ENCODE measurements around the gene TBC1D22A.

TBC1D22A gene

DNA sequence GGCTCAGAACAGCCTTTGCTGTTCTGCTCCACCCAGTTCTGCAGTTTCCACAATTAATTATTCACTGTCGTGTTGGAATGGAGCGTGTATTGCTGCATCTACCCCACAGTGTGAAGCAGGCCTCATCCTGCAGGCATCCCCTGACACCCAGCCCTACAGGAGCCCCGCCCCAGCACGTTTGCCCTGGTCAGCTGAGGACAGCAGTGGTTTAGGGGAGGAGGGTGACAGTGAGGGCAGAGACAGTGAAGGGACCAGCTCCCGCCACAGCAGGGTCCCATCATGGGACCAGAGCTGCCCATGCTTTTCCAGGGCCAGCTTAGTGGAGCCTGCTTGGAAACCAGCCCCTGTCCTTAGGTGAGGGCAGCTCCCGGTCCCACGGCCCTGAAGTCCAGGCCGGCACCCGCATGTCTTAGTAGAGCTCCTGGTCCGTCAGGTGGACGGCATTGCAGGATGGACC lies 273.0 kb downstream of the TBC1D22A start:
- no peak for DNase-seq

DNA sequence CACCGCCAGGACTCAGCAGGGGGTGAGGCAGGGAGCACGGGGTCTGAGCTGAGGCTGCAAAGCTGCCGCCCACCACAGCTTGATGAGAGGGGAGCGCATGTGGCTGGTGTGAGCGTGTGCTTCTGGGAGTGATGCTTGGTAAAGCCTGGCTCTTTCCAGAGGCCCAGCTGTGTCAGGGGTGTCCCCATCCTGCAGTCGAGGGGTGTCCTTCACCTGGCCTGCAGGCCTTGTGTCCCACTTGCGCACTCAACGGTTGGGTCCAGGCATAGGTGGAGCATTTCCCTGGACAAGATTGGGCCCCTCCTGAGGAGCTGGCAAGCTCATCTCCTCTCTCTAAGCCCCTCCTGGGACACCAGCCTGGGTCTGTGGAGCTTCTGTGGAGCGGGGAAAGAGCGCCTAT lies 273.9 kb downstream of the TBC1D22A start:
- no peak for DNase-seq

DNA sequence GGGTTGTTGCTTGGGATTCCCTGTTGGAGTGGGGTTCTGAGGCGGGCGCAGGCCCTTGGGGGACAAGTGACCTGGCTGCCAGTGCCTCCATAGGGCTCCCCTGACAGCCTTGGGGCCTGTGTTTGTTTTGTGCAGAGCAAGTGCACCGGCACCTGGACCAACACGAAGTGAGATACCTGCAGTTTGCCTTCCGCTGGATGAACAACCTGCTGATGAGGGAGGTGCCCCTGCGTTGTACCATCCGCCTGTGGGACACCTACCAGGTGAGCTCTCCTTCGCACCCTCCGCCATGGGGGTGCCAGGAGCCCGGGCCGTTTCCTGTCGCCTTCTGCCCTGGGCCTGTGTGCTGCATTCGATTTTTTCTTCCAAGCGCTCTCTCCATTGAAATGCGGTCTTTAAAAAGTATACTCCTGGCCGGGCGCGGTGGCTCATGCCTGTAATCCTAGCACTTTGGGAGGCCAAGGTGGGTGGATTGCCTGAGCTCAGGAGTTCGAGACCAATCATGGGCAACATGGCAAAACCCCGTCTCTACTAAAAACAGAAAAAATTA lies 274.6 kb downstream of the TBC1D22A start:
- no peak for DNase-seq

DNA sequence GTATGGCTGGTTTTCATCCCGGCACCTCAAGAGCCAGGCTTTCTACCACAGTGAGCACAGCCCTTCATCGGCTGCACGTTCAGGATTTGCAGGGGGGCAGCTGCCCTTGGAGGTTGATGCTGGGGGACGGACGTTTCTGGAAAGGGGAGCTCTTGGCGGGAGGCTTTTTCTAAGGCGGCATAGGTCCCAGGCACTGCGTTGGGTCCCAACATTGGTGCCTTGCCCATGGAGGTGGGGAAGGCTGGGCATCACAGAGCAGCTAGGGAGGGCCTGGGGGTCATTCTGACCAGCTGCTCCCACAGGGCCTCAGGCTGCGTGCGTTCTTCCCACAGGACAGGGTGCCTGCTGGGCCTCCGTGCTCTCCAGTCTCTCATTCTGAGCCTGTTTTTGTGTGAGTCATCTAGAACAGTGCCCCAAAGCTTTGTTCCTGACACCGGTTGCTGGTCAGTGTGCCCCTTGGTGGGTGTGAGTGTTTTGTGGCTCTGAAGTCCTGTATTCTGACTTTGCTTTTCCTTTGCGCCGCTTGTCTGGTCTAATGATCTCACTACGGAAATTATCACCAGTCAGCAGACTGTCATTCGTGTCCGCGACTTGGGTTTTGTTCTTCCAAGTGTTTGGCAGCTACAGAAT lies 275.9 kb downstream of the TBC1D22A start:
- DNase-seq = no peak

DNA sequence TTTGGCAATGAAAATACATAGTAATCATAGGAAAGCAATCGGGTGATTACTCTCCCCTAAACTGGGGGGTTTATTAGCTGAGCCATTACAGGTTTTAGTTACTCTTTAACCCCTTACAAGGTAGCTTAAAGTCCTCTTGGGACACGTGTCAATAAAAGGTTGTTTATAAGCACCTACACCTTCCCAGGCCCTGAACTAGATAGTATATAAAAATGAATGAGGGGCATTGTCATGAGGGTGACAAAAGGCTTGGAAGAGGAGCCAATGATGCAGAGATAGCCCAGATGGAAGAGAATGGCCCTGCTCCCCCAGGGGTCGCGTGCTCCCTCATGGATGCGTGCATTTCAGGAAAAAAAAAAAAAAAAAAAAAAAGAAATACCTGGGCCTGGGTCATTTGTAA lies 276.9 kb downstream of the TBC1D22A start:
- no peak for DNase-seq

DNA sequence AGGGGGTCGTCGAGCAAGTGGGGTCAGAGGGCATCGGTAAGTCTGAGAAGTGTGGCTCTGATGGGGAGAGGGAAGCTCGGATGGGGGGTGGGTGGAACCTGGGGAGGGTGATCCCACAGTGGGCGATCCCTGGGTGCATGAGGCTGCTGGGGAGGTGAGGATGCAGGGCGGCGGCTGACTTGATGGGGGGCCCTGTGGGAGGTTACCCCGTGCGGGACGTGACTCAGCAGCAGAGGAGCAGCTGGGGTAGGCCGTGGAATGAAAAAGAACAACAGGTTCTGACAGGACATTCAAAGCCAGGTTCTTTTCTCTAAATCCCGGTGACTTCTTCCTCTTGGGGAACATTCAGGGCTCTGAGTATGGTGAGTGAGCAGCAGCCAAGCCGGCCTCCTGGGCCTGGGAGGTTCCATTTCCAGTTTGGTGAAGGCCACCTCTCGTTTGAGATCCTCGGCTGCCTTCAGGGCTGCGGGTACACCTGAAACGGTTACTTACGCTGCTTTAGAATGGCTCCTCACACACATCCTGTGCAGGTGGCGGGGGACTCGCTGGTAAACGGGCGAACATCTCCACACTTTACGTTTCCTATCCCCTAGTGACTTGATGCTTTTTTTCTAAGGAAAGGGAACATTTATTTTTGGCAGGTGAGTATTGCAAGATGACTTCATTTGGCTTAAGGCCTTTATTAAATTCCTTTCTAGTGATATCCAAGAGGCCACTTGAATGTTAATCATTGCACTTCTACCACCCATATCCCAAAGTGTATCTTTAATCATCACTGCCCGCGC lies 278.2 kb downstream of the TBC1D22A start:
- DNase-seq = no peak

DNA sequence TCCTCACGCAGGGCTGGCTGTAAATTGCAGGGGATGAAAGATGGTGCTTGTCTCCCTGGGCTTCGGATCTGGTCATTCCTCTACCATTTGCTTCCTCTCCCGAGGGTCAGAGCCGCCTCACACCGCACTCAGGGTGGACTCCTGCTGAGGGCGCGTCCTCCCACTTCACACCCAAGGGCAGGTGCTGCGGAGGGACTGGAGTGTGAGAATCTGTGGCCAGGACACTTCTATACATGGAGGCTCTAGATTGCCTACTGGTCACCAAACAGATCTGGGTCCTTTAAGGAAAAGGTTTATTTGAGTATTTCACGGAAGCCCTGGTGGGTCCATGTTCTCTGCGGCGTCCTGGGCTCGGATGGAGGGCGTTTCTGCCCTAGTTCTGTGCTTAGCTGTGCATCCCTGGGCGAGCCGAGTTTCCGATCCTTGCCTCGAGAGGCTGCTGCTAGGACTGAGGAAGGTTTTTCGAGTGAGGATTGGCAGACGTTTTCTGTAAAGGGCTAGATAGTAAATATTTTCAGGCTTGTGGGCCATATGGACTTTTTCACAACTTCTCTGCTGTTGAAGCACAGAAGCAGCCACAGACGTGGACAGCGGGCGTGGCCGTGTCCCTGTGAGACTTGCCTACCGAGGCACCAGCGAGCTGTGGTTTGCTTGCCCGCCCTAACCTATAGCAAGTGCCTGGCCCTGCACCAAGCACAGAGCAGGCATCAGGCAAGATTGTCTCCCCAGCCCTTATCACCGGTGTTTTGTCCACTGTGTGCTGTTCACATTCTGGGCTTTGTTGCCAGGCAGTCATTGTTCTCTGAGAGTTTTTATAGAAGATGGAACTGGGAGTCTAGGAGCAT lies 279.0 kb downstream of the TBC1D22A start:
- DNase-seq = no peak

DNA sequence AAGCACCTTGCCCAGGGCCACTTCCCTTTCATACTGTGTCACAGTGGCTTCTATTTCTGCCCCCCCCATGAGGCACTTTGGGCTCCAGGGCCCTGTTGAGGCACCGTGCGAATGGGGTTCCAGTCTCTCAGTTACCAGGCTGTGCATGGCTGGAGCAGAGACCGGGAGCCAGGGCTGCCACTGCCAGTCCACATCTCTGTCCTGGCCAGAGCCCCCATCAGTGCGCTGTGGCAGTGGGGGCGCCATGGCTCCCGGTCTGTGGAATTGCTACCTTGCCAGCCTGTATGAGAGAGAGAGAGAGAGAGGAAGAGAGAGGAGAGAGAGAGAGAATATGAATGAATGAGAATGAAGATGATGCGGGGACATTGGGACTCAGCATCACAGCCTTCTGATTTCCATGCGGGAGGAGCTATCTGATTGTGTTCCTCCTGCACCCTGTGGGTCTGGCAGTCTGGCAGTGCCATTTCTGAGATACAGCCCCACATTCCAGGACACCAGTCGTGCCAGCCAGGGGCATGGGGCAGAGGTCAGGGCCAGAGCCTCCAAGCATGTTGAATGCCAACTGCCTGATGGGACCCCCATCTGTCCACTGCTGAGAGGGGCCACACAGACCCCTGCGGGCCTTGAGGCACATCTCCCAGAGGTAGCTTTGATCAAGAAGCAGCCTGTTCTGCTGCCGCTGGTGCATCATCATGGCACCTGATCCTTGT lies 279.8 kb downstream of the TBC1D22A start:
- DNase-seq = no peak

DNA sequence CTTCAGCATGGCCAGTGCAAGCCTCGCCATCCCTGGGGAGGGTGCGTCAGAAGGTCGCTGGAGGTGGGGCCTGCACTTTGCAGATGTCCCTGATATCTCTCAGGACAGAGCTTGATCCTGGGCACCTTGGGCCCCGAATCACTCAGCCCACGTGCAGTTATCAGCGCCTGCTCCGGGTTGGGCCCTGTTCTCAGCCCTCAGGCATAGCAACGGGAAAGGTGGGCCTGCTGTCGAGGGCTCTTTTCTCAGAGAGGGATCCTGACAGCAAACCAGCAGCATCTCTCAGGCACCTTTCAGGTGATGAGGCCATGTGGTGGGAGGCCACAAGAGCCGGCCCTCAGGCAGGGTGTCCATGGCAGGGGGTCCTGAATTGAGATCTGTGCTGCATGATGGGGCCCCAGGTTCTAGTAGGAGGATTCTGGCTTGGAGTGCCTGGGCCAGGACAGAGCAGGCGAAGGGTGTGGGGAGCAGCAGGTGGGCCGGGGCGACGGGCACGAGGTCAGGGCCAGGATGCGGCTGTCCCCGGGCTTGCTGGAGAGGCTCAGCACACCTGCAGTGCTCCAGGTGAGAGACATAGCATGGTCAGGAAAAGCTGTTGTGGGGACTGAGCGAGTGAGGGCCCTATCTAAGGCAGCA lies 280.5 kb downstream of the TBC1D22A start:
- no peak for DNase-seq

DNA sequence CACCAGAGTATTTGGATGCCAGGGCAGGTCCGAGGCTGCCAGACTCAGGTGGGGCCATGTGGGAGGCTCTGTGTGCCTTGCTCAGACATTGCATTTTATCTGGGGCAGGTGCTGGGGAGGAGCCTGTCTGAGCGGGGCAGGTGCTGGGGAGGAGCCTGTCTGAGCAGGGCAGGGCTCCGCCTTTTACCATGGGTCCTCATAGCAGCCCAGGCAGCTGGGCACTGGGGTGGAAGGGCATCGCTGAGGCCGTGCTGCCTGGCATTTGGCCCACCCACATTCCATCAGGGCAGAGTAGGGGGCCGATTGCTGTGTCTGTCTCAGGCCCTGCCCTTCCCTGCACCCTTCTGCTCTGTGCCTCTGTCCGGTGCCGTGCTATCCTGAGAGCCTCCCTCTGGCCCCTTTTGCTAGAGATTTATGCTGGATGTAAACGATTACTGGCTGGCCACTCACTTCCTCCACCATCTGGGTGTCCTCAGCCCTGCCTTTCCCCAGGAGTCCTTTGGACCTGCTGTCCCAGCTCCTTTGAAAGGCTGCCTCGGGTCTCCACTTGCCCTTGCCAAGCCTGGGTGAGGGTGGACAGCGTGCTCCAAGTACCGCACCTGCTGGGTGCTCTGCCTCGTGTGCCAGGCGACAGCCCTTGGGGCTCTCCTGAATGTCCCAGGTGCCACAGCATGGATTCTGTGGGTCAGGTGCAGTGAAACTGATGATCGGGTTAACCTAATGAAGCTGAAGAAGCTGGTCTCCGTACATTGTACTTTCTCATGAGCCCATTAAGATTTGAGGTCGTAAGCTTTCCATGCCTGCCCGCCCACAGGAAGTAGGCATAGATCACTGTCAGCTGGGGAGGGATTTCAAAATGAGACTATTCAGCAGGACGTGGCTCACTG lies 281.6 kb downstream of the TBC1D22A start:
- peak; percentile 56 to 81 (median 78) for DNase-seq

DNA sequence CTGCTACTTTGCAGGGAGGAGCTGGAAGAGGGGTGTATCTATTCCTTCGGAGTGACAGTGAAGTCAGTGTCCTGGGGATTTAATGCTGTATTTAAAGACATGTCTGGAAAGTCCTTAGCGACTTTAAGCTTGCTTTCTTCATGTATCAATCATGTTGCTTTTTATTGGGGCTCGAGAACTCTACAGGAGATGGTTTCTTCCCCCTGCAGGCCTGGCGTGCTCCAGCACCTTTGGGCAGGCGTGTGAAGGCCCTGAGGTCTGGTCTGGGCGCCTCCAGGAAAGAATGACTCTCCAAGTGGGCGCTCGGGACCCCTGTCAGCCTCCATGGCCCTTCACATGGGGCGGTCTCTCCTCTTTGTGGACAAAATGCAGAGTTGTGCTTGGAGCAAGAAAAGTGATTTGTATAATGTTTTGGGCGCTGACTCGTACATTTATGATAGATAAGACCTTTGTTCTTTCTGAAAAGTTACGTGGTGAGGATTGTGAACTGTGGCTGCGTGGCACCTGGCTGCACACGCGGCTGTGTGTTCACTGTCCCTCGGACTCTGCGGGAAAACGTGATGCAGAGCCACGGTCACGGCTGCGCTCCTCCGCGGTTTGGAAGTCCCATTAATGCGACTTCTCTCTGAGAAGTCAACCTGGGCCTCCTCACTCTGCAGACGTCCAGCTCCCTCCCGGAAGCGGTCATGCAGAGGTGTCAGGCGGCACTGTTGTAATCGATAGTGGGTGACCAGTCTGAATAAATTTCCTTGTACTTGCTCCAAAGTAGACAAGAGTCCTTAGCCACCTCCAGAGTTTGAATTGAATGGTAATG lies 282.5 kb downstream of the TBC1D22A start:
- DNase-seq = no peak

DNA sequence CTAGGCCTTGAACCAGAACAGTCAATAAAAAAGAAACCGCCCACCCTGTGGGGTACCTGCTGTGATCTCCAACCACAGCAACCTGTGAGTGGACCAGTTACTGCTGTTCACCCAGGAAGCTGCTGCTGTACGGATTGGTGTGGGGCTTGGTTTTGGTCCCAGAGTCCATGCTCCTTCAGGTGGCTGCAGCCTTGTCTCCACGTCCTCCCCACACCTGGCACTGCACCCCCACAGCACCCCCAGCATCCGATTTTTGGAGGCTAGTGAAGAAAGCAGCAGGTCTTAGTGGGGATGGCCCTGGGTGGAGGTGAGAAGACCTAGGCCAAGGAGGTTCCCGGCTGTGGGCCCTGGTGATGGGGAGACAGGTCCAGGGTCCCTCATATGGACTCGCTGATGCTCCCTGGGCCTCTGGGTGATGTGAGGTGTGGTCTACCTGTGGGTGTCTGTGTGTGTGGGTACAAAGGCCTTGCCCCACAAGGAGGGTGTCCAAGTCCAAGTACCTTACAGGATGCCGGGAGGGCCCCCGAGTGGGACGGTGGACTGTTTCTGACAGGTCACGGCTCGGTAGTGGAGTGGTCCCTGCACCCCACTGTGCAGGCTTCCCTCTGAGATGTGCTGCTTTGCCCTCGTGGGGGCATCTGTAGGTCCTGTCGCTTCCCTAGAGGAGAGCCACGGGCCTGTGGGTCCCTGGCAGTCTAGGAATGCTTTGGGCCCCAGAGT lies 283.4 kb downstream of the TBC1D22A start:
- no peak for DNase-seq

DNA sequence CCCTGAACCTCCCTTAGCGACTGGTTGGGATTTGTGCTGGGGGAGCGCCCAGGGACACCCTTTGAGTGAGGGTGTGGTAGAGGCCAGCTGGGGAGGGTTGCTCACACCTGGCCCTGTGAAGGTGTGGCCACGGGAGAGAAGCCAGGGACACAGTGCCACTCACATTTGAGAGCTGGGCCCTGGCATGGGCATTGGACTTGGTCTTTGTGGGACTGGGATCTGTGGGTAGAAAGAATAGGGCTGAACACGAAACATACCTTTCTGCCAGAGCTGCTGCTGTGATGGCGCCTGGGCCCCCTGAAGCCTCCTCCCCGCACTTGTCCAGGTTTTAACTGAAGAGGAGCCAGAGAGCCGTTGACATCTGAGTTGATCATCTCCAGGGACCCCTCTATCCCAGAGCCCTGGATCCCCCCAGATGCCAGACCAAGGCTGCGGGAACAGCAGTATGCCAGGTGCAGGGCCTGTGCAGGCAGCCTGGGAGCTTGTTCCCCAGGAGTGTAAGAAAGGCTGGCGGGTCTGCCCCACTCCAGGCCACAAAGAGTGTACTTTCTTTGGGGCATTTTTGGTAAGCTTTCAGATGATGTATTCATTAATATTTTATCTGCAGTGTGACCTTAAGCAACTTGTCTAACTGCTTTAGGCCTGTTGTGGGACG lies 284.1 kb downstream of the TBC1D22A start:
- DNase-seq = no peak

DNA sequence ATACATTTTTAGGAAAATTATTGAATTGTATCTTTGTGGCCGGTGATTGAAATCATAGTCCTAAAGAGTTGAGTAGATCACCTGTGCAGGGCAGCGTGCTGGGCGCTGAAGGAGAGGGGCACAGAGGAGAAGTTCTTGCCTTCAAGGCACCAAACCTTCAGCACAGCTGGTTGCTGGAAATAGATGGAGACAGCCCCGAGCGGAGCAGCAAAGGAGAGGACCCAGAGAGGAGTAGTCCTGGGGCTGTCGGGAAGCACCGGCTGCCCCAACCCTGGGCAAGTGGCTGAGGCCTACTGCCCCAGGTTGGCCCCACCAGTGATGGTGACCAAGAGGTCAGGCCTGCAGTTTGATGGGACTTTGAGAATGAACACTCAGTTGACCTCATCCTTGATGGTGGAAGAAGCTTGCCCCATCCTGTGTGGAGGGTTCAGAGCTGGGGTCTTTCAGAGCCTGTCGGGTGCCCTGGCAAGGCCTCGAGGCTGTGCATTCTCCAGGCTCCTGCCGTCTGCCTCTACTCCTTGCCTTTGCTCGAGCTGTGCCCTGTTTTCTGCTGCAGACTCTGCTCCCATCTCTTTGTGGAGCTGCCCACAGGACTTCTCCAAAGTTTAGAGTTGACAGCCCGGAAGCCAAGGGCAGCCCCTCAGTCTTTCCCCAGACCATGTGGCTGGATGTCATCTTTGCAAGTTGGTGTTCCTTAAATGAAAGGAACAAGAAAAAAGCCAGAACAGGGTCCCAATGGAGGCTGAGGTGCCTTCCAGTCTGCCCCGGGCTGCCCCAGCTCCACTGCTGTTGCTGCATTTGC lies 285.1 kb downstream of the TBC1D22A start:
- no peak for DNase-seq

DNA sequence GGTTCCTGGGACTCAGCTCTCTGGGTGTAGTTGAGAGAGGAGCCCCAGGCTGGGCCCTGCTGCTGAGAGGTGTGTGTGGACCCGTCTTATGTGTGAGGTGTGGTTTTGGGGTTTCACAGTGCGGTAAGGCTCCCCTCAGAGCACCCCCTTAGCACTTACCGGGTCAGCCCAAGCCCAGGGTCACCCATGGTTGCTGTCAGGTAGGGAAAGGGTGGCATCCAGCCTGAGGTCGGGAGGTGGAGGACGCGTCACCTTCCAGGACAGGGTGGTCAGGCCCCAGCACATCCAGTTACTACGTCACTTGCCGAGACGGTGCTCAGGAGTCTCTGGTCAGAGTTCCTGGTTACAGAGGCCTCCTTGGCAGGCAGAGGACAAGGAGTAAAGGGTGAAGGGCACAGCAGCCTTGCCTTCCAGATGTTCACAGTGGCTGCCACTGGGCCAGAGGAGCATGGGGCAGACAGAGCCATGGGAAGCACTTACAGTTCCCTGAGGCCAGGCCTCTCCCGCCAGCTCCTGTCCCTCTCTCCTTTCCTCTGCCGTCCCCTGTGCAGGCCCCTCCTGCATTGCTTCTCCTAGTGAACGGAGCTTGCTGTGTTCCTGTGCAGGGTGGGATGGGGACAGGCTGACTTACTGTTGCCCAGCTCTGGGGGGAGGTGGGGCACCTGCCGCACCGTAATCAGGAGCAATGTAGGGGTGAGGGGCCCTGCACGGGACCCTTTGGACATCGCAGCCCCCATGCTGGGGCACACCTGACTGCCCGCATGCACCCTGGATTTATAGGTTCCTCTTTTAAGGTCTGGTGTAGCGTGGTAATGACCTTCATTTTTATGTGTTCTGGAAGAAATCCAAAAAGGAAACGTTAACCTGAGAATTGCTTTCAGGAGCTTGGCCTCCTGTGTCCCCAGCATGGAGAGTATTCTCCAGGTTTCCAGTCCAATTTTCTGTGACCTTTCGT lies 285.9 kb downstream of the TBC1D22A start:
- no peak for DNase-seq

DNA sequence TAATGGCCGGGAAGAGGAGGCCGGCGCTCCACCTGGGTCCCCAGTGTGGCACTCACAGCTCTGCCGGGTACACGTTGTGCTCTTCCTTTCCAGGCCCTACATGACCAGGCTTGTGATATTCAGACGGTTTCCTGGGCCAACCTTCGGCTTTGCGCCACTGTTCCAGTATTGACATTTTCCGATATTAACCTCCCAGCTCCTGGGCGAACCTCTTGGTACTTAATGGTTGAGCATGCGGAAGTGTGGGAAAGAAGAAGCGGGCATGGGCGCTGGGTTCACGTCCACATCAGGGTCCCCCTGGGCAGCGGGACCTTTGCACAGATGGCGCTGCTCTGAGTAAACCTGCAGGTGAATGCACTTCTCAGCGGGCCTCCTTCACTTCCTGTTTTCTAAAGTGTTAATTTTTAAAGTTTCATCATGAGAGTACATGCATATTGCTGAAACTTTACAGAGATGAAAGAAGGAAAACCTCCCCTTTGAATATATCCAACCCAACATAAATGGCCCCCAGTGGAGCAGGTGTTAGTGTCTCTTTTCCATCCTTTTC lies 286.7 kb downstream of the TBC1D22A start:
- DNase-seq = no peak

Measured in suppressor macrophage (primary cell).